NB4 (cell line): Measurements from ENCODE around the gene SLC25A21.

ENCODE experiments used
- DNase-seq: peaks from one replicate; pipeline ENCODE4 v3.0.0; 2010; ENCODE audit warnings: low read depth
- H3K4me3 ChIP-seq: one replicate; pipeline ENCODE4 v1.5.1; 2011; ENCODE audit warnings: mild to moderate bottlenecking, low read depth, low read length, moderate library complexity
- CTCF ChIP-seq: IDR thresholded peaks from one replicate; pipeline ENCODE4 v1.5.1; 2012; ENCODE audit warnings: low read depth, low read length
- MAX ChIP-seq: IDR thresholded peaks from 2 replicates; pipeline ENCODE4 v1.6.1; 2011; ENCODE audit warnings: low read depth, low read length
- MYC ChIP-seq: IDR thresholded peaks from 2 replicates; pipeline ENCODE4 v1.6.1; 2011; ENCODE audit warnings: low read depth, low read length
- POLR2A ChIP-seq: IDR thresholded peaks from 2 replicates; pipeline ENCODE4 v1.6.1; 2011; ENCODE audit warnings: mild to moderate bottlenecking; ENCODE audit not compliant: insufficient read length; ENCODE audit errors: extremely low read depth

Gene SLC25A21

GRCh38 chr14:36835128-36835527 is 337.3 kb downstream of the SLC25A21 start:
- no peak overlapping the region for H3K4me3 ChIP-seq
- peak; percentile 62 for DNase-seq
- TF ChIP-seq CTCF, result no peak
- TF ChIP-seq MAX, result no peak
- no peak for TF ChIP-seq POLR2A
- no peak for TF ChIP-seq MYC

GRCh38 chr14:36834293-36834692 is 338.1 kb downstream of the SLC25A21 start:
- peak; percentile 5 for DNase-seq
- TF ChIP-seq CTCF (no peak), MAX (no peak), POLR2A (no peak), MYC (no peak)
- no peak overlapping the region for H3K4me3 ChIP-seq

- no peak for TF ChIP-seq CTCF
- no peak for TF ChIP-seq MYC
- no peak for TF ChIP-seq MAX
- no peak for TF ChIP-seq POLR2A
- no peak for DNase-seq
- no peak overlapping the region for H3K4me3 ChIP-seq
Measured at GRCh38 chr14:36829547-36829946, 342.9 kb downstream of the SLC25A21 start.

- no peak for TF ChIP-seq MAX
- no peak overlapping the region for H3K4me3 ChIP-seq
- DNase-seq, result no peak
Measured at GRCh38 chr14:36827861-36828260, 344.5 kb downstream of the SLC25A21 start.

GRCh38 chr14:36826614-36827013 is 345.8 kb downstream of the SLC25A21 start:
- TF ChIP-seq POLR2A (no peak), MYC (no peak), CTCF (no peak), MAX (no peak)
- no peak overlapping the region for H3K4me3 ChIP-seq
- DNase-seq, result no peak

- TF ChIP-seq MAX (no peak), POLR2A (no peak), CTCF (no peak), MYC (no peak)
- H3K4me3 ChIP-seq, result no peak overlapping the region
Measured at GRCh38 chr14:36824854-36825253, 347.6 kb downstream of the SLC25A21 start.

More at GRCh38 chr14:36824854-36825253, 347.6 kb downstream of the SLC25A21 start:
- DNase-seq, result no peak
